Astrocyte (in vitro differentiated cells and primary cell): ENCODE measurements around the gene AKAP9. TPM values are rescaled to one million over a fixed set of nuclear protein-coding genes. Genes with fewer than 3 reads are reported as not detected.

Source experiments
- DNase-seq: peaks from one replicate; pipeline ENCODE4 v3.0.0-alpha.2; 2010; ENCODE audit warnings: low read depth
- FAIRE-seq: peaks from 2 replicates; lab custom pipeline; 2011; peaks lifted over from hg19 to GRCh38; lab: Jason Lieb, UNC
- H2AFZ ChIP-seq: 2 replicates; pipeline ENCODE4 v1.6.0; 2012; ENCODE audit warnings: low read depth, low read length, inconsistent platforms
- H3K27ac ChIP-seq: 2 replicates; pipeline ENCODE4 v1.5.1; 2011; ENCODE audit warnings: low read depth, low read length, inconsistent platforms
- H3K27me3 ChIP-seq: 2 replicates; pipeline ENCODE4 v1.6.0; 2011; ENCODE audit warnings: low read length, inconsistent platforms; ENCODE audit not compliant: insufficient read depth
- H3K36me3 ChIP-seq: 2 replicates; pipeline ENCODE4 v1.5.1; 2011; ENCODE audit warnings: low read length, inconsistent platforms; ENCODE audit not compliant: insufficient read depth
- H3K4me1 ChIP-seq: 2 replicates; pipeline ENCODE4 v1.5.1; 2011; ENCODE audit warnings: low read length, inconsistent platforms; ENCODE audit not compliant: insufficient read depth
- H3K4me2 ChIP-seq: 2 replicates; pipeline ENCODE4 v1.6.0; 2012; ENCODE audit warnings: low read length, inconsistent platforms
- H3K4me3 ChIP-seq: 2 replicates; pipeline ENCODE4 v1.5.1; 2011; ENCODE audit warnings: low read depth, mild to moderate bottlenecking, low read length, inconsistent platforms; ENCODE audit not compliant: insufficient read depth
- H3K79me2 ChIP-seq: 2 replicates; pipeline ENCODE4 v1.6.0; 2012; ENCODE audit warnings: mild to moderate bottlenecking, low read length, inconsistent platforms; ENCODE audit not compliant: insufficient read depth
- H3K9ac ChIP-seq: 2 replicates; pipeline ENCODE4 v1.6.0; 2012; ENCODE audit warnings: mild to moderate bottlenecking, low read length, inconsistent platforms
- H3K9me3 ChIP-seq: 2 replicates; pipeline ENCODE4 v1.5.1; 2012; ENCODE audit warnings: low read depth, mild to moderate bottlenecking, low read length, inconsistent platforms; ENCODE audit not compliant: insufficient read depth
- H4K20me1 ChIP-seq: 2 replicates; pipeline ENCODE4 v1.6.0; 2012; ENCODE audit warnings: low read length, inconsistent platforms; ENCODE audit not compliant: insufficient read depth
- H3K27ac Mint-ChIP-seq: one replicate; pipeline ENCODE4 v1.8.0; 2021; ENCODE audit warnings: mild to moderate bottlenecking, mixed read lengths; ENCODE audit not compliant: unreplicated experiment
- H3K27me3 Mint-ChIP-seq: one replicate; pipeline ENCODE4 v1.8.0; 2021; ENCODE audit warnings: low read depth, mixed read lengths; ENCODE audit not compliant: unreplicated experiment
- H3K36me3 Mint-ChIP-seq: one replicate; pipeline ENCODE4 v1.8.0; 2021; ENCODE audit warnings: low read depth, mixed read lengths; ENCODE audit not compliant: unreplicated experiment
- H3K4me1 Mint-ChIP-seq: one replicate; pipeline ENCODE4 v1.8.0; 2021; ENCODE audit warnings: low read depth, mixed read lengths; ENCODE audit not compliant: unreplicated experiment
- H3K4me3 Mint-ChIP-seq: one replicate; pipeline ENCODE4 v1.8.0; 2021; ENCODE audit warnings: mild to moderate bottlenecking, moderate library complexity, mixed read lengths; ENCODE audit not compliant: unreplicated experiment
- H3K9me3 Mint-ChIP-seq: one replicate; pipeline ENCODE4 v1.8.0; 2021; ENCODE audit warnings: mild to moderate bottlenecking, mixed read lengths; ENCODE audit not compliant: unreplicated experiment
- CTCF ChIP-seq: IDR thresholded peaks from 2 replicates; pipeline ENCODE4 v1.5.1; 2011; ENCODE audit warnings: low read depth, mild to moderate bottlenecking, inconsistent platforms, low read length, moderate library complexity; ENCODE audit not compliant: insufficient read depth
- EZH2 ChIP-seq: IDR thresholded peaks from 2 replicates; pipeline ENCODE4 v1.6.1; 2012; ENCODE audit warnings: mild to moderate bottlenecking, low read length, inconsistent platforms; ENCODE audit not compliant: insufficient read depth
- total RNA-seq: library from RNA; stranded (reverse); gene quantifications from 2 replicates; pipeline ENCODE4 v1.2.1, GENCODE V29; 2021

The AKAP9 gene
- total RNA-seq, 1 donor from 2014 or later = 55.6 TPM

DNA sequence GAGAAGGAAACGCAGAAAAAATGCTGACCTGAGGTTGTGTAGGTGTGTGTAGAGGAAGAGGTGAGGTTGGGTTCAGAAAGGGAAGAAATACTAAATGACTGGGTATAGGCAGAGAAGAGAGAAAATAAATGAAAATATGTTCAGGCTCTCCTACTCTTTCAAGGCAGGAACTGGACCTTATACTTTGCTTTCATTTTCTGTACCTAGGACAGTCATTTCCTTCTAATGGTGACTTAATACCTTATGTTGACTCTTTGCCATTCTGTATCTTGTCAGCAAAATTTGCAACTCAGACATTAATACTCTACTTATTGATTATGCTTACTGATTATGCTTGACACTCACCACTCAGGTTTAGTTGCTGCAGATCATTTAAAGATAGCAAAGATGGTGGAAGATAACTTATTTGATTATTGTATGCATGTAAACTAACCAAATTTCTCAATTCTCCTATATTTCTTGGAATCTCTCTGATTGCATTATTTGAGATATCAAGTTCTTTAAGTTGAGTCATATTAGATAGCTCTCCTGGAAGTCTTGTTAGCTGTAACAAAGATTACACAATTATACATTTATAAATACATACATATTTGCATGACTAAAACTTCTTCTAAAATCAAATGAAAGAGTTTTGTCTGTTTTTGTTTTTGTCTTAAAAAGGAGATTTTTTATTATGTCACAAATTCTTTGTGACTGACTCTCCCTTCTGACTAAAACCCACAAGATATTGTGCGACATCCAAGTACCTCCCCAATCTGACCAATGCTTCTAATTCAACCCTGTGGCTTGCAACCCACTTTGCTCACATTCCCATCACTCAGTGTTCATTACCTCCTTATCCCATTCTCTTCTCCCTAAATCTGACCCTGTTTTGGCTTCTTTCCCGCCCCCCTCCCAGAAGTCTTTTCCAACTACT lies 218.3 kb downstream of the AKAP9 start:
- FAIRE-seq (peak; percentile 83), DNase-seq (peak; percentile 96)
- Mint-ChIP-seq H3K4me3 (no peak overlapping the region), H3K36me3 (no peaks in the 10 kb centered on the region), H3K4me1 (peaks cover 8% of the 10 kb centered on the region), H3K27ac (no peak overlapping the region), H3K27me3 (no peaks in the 10 kb centered on the region), H3K9me3 (no peaks in the 10 kb centered on the region)
- no peaks in the 10 kb centered on the region for H3K79me2 ChIP-seq
- peak overlapping the region; percentile 2 for H3K9ac ChIP-seq
- peaks cover 10% of the 10 kb centered on the region for H3K4me1 ChIP-seq
- no peaks in the 10 kb centered on the region for H3K27me3 ChIP-seq
- H3K36me3 ChIP-seq = no peaks in the 10 kb centered on the region
- H3K9me3 ChIP-seq = no peaks in the 10 kb centered on the region
- peak overlapping the region; percentile 18 for H3K4me3 ChIP-seq
- no peak for TF ChIP-seq CTCF
- no peak for TF ChIP-seq EZH2
- H2AFZ ChIP-seq = peak overlapping the region; percentile 14
- H3K4me2 ChIP-seq = peak overlapping the region; percentile 72
- peak overlapping the region; percentile 57 for H3K27ac ChIP-seq
- no peaks in the 10 kb centered on the region for H4K20me1 ChIP-seq

Other genes with a start within 250 kb of the AKAP9 start
- 10.9 and 12.3 TPM in 2 replicates for gene MTERF1, start 60.2 kb upstream of the AKAP9 start, total RNA-seq
- 62.9 and 83.9 TPM in 2 replicates for gene CYP51A1, start 193.6 kb downstream of the AKAP9 start, total RNA-seq
- gene LRRD1, start 238.3 kb downstream of the AKAP9 start, total RNA-seq = 0.27 TPM in 1 of 2 replicates, not detected in the other